Mesendoderm (in vitro differentiated cells): Measurements from ENCODE around the gene AP4E1.
A peak's percentile ranks its signal among the peaks of the same experiment; 100 is the strongest.

Experiments used
- DNase-seq: peaks from one replicate; pipeline ENCODE4 v3.0.0; 2013
- H2AK5ac ChIP-seq: 2 replicates; pipeline ENCODE4 v1.6.1; 2013; ENCODE audit warnings: low read length, inconsistent platforms
- H2BK120ac ChIP-seq: 2 replicates; pipeline ENCODE4 v1.6.1; 2013; ENCODE audit warnings: low read depth, mild to moderate bottlenecking, low read length, moderate library complexity, mixed read lengths
- H2BK15ac ChIP-seq: replicated peaks from 2 replicates; pipeline ENCODE4 v1.6.1; 2013; ENCODE audit warnings: low read depth, mild to moderate bottlenecking, moderate library complexity
- H2BK5ac ChIP-seq: 2 replicates; pipeline ENCODE4 v1.6.1; 2013; ENCODE audit warnings: low read length, inconsistent platforms
- H3K18ac ChIP-seq: 2 replicates; pipeline ENCODE4 v1.6.1; 2013; ENCODE audit warnings: mild to moderate bottlenecking, low read length, mixed read lengths
- H3K23ac ChIP-seq: one replicate; pipeline ENCODE4 v1.6.1; 2013; ENCODE audit warnings: low read length
- H3K27ac ChIP-seq: 2 replicates; pipeline ENCODE4 v1.5.1; 2013; ENCODE audit warnings: low read depth, mild to moderate bottlenecking, inconsistent platforms, low read length, moderate library complexity
- H3K27me3 ChIP-seq: 2 replicates; pipeline ENCODE4 v1.6.1; 2013; ENCODE audit warnings: low read length, control low read depth, mild to moderate bottlenecking, inconsistent platforms; ENCODE audit not compliant: insufficient read depth, poor library complexity
- H3K36me3 ChIP-seq: 2 replicates; pipeline ENCODE4 v1.6.1; 2013; ENCODE audit warnings: low read length, inconsistent platforms; ENCODE audit not compliant: control insufficient read depth, insufficient read depth
- H3K4ac ChIP-seq: one replicate; pipeline ENCODE4 v1.6.1; 2013; ENCODE audit warnings: low read depth, mild to moderate bottlenecking, low read length, moderate library complexity
- H3K4me1 ChIP-seq: 2 replicates; pipeline ENCODE4 v1.6.1; 2013; ENCODE audit warnings: low read depth, low read length, inconsistent platforms; ENCODE audit not compliant: control insufficient read depth
- H3K4me2 ChIP-seq: 2 replicates; pipeline ENCODE4 v1.6.1; 2013; ENCODE audit warnings: low read length
- H3K4me3 ChIP-seq: 2 replicates; pipeline ENCODE4 v1.5.1; 2013; ENCODE audit warnings: mild to moderate bottlenecking, low read length
- H3K56ac ChIP-seq: one replicate; pipeline ENCODE4 v1.6.1; 2013; ENCODE audit warnings: low read length
- H3K79me1 ChIP-seq: 2 replicates; pipeline ENCODE4 v1.6.1; 2013; ENCODE audit warnings: low read length, inconsistent platforms
- H3K79me2 ChIP-seq: 2 replicates; pipeline ENCODE4 v1.6.1; 2013; ENCODE audit warnings: mild to moderate bottlenecking, low read length; ENCODE audit not compliant: control insufficient read depth, insufficient read depth
- H3K9ac ChIP-seq: 2 replicates; pipeline ENCODE4 v1.6.1; 2013; ENCODE audit warnings: low read length, inconsistent platforms
- H4K5ac ChIP-seq: one replicate; pipeline ENCODE4 v1.6.1; 2013; ENCODE audit warnings: low read length
- H4K8ac ChIP-seq: one replicate; pipeline ENCODE4 v1.6.1; 2013; ENCODE audit warnings: low read depth, mild to moderate bottlenecking, control low read depth, low read length, moderate library complexity
- WGBS: extraction: QIAGEN DNeasy Blood & Tissue Kit; methylation state at CpG from one replicate; pipeline ENCODE4 v1.1.7; 2013; ENCODE audit warnings: low lambda C conversion rate, missing lambda C conversion rate; ENCODE audit not compliant: insufficient coverage; ENCODE audit errors: extremely low coverage; 5-methylcytosine and 5-hydroxymethylcytosine counted together

Gene AP4E1

DNA sequence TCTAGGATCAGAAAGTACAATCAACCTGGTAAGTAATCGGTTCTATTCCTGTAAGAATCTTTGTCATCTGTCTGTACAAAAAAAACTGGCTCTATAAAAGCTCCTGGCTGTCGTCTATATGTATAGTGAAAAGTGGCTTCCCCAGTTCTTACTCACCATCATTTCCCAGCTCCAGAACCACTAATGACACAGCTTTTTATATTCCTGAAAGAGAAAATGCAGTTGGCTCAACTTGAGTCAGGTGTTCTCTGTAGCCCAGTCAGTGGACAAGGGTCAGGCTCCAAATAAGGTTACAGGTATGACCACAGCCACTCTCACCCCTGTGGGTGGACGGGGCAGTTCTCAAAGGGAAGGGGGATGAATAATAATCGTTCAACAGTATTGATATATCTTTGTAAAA is 85.1 kb downstream of the AP4E1 start:
- Histone ChIP-seq H3K79me1 (no peaks in the 10 kb centered on the region), H3K79me2 (no peaks in the 10 kb centered on the region), H3K56ac (no peak overlapping the region), H3K23ac (no peak overlapping the region), H3K27ac (no peak overlapping the region), H3K36me3 (no peaks in the 10 kb centered on the region), H2AK5ac (no peak overlapping the region), H3K4me2 (no peak overlapping the region), H3K27me3 (no peaks in the 10 kb centered on the region), H2BK120ac (no peak overlapping the region), H3K4me3 (no peak overlapping the region), H2BK15ac (no peak overlapping the region), H4K5ac (no peak overlapping the region), H3K9ac (no peak overlapping the region), H4K8ac (no peak overlapping the region), H3K4me1 (no peaks in the 10 kb centered on the region), H3K4ac (no peak overlapping the region), H2BK5ac (no peak overlapping the region), H3K18ac (no peak overlapping the region)
- WGBS, result no CpG with 5 or more reads among the region's 4 CpGs
- DNase-seq, result no peak

DNA sequence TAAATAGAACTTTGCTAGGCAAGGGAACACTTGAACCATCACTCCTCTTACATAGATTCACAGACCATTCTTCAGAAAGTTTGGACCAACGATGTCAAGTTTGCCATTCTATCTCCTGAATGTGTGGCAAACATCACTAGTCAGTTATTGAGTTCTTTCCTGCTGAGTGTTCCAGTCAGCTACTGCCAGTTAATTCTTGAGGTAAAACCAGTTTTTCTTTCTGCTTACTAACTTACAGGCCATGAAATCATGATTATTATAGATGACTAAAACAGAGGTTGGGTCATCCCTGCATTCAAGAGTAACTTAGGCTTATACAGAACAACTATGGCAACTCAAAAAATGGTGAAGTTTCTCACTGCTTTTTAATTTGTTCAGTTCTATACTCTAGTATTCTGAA is 88.2 kb downstream of the AP4E1 start:
- Histone ChIP-seq H3K4me1 (no peaks in the 10 kb centered on the region), H3K27me3 (no peaks in the 10 kb centered on the region), H3K79me1 (no peaks in the 10 kb centered on the region), H2AK5ac (no peak overlapping the region), H2BK15ac (no peak overlapping the region), H3K23ac (no peak overlapping the region), H4K8ac (no peak overlapping the region), H3K36me3 (no peaks in the 10 kb centered on the region), H3K9ac (no peak overlapping the region), H3K56ac (no peak overlapping the region), H3K4ac (no peak overlapping the region), H2BK5ac (no peak overlapping the region), H3K27ac (no peak overlapping the region), H2BK120ac (no peak overlapping the region), H3K4me2 (no peak overlapping the region), H4K5ac (no peak overlapping the region), H3K18ac (no peak overlapping the region), H3K4me3 (no peak overlapping the region), H3K79me2 (no peaks in the 10 kb centered on the region)
- no peak for DNase-seq
- WGBS, result no CpG with 5 or more reads among the region's 1 CpG

DNA sequence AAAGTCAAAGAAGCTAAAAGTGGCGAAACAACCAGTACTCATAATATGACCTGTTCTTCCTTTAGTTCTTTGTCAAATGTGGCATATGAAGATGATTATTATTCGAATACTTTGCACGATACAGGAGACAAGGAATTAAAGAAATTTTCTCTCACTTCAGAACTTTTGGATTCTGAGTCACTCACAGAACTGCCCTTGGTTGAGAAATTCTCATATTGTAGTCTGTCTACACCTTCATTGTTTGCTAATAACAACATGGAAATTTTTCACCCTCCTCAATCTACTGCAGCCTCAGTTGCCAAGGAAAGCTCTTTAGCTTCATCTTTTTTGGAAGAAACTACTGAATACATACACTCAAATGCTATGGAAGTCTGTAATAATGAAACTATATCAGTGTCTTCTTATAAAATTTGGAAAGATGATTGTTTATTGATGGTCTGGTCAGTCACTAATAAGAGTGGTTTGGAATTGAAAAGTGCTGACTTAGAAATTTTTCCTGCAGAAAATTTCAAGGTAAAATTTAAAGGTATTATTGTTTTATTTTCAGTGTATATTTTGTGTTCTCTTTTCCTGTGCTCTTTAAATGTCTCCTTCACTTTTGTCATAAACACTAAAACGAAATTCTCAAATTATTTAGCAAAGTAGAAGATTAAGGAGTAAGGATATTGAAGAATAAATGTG is 89.0 kb downstream of the AP4E1 start:
- Histone ChIP-seq H3K18ac (no peak overlapping the region), H3K36me3 (no peaks in the 10 kb centered on the region), H3K4me2 (no peak overlapping the region), H4K8ac (no peak overlapping the region), H3K4me3 (no peak overlapping the region), H3K4me1 (no peaks in the 10 kb centered on the region), H2AK5ac (no peak overlapping the region), H3K79me1 (no peaks in the 10 kb centered on the region), H2BK5ac (no peak overlapping the region), H3K4ac (no peak overlapping the region), H2BK15ac (no peak overlapping the region), H3K79me2 (no peaks in the 10 kb centered on the region), H3K27me3 (no peaks in the 10 kb centered on the region), H3K23ac (no peak overlapping the region), H4K5ac (no peak overlapping the region), H2BK120ac (no peak overlapping the region), H3K9ac (no peak overlapping the region), H3K27ac (no peak overlapping the region), H3K56ac (no peak overlapping the region)
- no CpG with 5 or more reads among the region's 4 CpGs for WGBS
- no peak for DNase-seq

DNA sequence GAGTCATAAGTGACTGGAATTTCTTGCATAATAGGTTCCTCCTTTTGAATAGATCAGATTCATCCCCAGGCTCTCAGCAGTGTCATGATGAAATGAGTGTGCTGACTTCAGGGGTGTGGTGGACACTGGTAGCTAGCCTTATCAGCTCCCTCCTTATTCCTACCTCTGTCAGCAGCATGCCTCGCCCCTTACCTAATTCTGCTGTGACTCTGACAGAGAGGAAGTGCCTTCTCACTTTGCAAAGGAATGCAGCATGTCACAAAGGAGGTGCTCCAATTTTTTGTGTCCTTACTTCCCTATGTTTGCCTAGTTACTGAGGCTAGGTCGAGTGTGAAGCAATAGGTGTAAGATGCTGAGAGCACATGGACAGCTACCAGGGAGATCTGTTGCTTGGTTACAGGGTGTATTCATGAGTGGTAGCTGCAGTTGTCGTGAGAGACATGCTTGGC is 95.6 kb downstream of the AP4E1 start:
- H3K4me2 ChIP-seq, result no peak overlapping the region
- no peaks in the 10 kb centered on the region for H3K27me3 ChIP-seq
- H3K18ac ChIP-seq, result no peak overlapping the region
- H3K79me1 ChIP-seq, result no peaks in the 10 kb centered on the region
- peak; percentile 98 for DNase-seq
- H2BK15ac ChIP-seq, result no peak overlapping the region
- no peak overlapping the region for H4K8ac ChIP-seq
- H4K5ac ChIP-seq, result no peak overlapping the region
- no peak overlapping the region for H2BK5ac ChIP-seq
- no peak overlapping the region for H3K4me3 ChIP-seq
- no peak overlapping the region for H2AK5ac ChIP-seq
- no peak overlapping the region for H3K27ac ChIP-seq
- WGBS, result no CpG with 5 or more reads among the region's 3 CpGs
- H3K56ac ChIP-seq, result no peak overlapping the region
- H3K36me3 ChIP-seq, result no peaks in the 10 kb centered on the region
- peaks cover 3% of the 10 kb centered on the region for H3K4me1 ChIP-seq
- H3K4ac ChIP-seq, result no peak overlapping the region
- no peaks in the 10 kb centered on the region for H3K79me2 ChIP-seq
- peak overlapping the region; percentile 7 for H3K23ac ChIP-seq
- no peak overlapping the region for H2BK120ac ChIP-seq
- H3K9ac ChIP-seq, result no peak overlapping the region

DNA sequence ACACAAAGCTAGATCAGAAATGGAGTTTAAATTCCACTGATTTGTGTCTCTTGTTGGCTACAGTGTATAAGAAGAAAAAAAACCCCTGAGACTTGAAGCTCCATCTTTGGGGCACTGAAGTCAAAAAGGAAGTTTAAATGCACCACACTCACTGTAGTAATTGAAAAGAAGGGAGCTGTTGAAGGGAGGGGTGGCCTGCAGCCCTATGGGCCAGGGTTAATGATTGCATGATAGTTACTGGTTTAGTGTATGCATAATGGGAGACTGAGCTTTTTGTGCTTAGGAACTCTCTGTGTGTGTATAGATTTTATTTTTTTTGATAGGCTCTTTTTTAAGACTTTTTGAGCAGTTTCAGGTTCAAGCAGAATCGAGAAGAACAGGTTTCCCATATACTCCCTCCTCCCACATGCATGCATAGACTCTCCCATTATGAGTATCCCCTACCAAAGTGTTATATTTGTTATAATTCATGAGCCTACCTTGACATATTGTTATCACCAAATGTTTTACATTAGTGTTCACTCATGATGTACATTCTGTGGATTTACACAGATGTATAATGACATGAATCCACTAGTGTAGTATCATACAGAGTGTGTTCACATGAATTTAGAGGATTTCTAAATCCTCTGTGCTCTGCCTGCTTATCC is 98.0 kb downstream of the AP4E1 start:
- H3K79me1 ChIP-seq, result no peaks in the 10 kb centered on the region
- no peak overlapping the region for H4K5ac ChIP-seq
- no peak overlapping the region for H3K23ac ChIP-seq
- no peak overlapping the region for H3K4me3 ChIP-seq
- H3K4me2 ChIP-seq, result no peak overlapping the region
- no peak for DNase-seq
- H4K8ac ChIP-seq, result no peak overlapping the region
- H2AK5ac ChIP-seq, result no peak overlapping the region
- no peaks in the 10 kb centered on the region for H3K36me3 ChIP-seq
- H2BK5ac ChIP-seq, result no peak overlapping the region
- no peaks in the 10 kb centered on the region for H3K27me3 ChIP-seq
- no peak overlapping the region for H3K27ac ChIP-seq
- H2BK15ac ChIP-seq, result no peak overlapping the region
- H3K56ac ChIP-seq, result no peak overlapping the region
- no peaks in the 10 kb centered on the region for H3K79me2 ChIP-seq
- H3K9ac ChIP-seq, result no peak overlapping the region
- no peak overlapping the region for H2BK120ac ChIP-seq
- peaks cover 3% of the 10 kb centered on the region for H3K4me1 ChIP-seq
- H3K18ac ChIP-seq, result no peak overlapping the region
- H3K4ac ChIP-seq, result no peak overlapping the region
- no CpG with 5 or more reads among the region's 1 CpG for WGBS
